GM10248 (cell line): ENCODE measurements around the gene BAHCC1.

Experiments used
- CTCF ChIA-PET: fragments of 300-600 bp; sonication (Branson Sonifier 250); formaldehyde crosslinking; extraction: SDS; loops from one replicate; lab custom pipeline; 2021; ENCODE audit warnings: antibody characterized with exemption; lab: Yijun Ruan, JAX
- POLR2A ChIA-PET: fragments of 350-650 bp; sonication (Branson Sonifier 250); formaldehyde crosslinking; extraction: SDS; loops from one replicate; lab custom pipeline; 2020; ENCODE audit warnings: antibody characterized with exemption; lab: Yijun Ruan, JAX
- DNase-seq: peaks from one replicate; pipeline ENCODE4 v3.0.0; 2012; ENCODE audit errors: extremely low spot score
- TF ChIP-seq, protein P1 (sequence below): IDR thresholded peaks from 2 replicates; pipeline ENCODE4 v1.5.1; 2012; ENCODE audit warnings: mild to moderate bottlenecking, low read depth; ENCODE audit errors: extremely low read depth, missing control alignments, control extremely low read depth

Gene BAHCC1

DNA sequence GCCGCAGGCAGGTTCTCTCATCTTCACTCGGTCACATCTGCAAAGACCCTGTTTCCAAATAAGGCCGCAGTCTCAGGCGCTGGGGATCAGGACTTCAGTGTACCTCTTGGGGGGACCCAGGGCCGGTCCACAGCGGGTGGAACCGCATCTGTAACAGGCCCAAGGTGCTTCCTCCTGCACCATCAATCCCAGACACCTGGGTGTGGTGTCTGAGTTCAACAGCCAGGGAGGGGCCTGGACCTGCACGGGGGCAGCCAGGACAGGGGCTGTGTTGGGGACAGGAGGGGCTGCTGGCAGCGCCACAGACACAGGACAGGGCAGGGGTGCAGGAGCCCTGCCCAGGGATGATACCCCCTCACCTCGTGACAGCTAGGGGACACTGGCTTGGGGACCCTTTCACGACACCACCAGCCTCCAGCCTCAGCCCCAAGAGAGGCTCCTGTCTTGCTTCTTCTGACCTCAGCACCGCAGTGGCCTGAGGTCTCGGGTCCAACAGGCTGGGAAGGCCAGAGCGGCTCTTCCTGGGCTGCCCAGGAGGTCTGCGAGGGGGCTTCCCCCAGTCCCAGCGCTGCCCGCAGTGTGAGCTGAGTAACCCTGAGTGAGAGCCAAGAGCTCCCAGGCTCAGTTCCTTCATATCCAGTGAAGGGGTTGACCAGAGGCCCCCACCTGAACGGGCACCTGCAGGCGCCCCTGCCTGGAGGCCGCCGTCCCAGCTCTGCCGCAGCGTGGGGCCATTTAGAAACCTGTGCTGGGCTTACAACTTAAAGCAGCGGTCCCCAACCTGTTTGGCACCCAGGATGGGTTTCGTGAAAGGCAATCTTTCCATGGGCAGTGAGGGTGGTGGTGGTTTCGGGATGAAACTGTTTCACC lies 30.7 kb upstream of the BAHCC1 start:
- POLR2A ChIA-PET, result no interaction called here
- TF ChIP-seq, protein P1, sequence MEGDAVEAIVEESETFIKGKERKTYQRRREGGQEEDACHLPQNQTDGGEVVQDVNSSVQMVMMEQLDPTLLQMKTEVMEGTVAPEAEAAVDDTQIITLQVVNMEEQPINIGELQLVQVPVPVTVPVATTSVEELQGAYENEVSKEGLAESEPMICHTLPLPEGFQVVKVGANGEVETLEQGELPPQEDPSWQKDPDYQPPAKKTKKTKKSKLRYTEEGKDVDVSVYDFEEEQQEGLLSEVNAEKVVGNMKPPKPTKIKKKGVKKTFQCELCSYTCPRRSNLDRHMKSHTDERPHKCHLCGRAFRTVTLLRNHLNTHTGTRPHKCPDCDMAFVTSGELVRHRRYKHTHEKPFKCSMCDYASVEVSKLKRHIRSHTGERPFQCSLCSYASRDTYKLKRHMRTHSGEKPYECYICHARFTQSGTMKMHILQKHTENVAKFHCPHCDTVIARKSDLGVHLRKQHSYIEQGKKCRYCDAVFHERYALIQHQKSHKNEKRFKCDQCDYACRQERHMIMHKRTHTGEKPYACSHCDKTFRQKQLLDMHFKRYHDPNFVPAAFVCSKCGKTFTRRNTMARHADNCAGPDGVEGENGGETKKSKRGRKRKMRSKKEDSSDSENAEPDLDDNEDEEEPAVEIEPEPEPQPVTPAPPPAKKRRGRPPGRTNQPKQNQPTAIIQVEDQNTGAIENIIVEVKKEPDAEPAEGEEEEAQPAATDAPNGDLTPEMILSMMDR, result no peak
- no peak for DNase-seq
- CTCF ChIA-PET, result interaction anchor here (1.8 kb wide), 1 partner anchor 120 kb away, joined by 4 read pairs; no protein-coding TSS in a partner anchor

- ChIA-PET POLR2A (no interaction called here), CTCF (interaction anchor here (1.8 kb wide), 1 partner anchor 120 kb away, joined by 4 read pairs; no protein-coding TSS in a partner anchor)
- no peak for DNase-seq
- TF ChIP-seq, protein P1, result no peak
Observed at GRCh38 chr17:81365148-81365600, 30.1 kb upstream of the BAHCC1 start.

GRCh38 chr17:81365601-81366585 lies 29.4 kb upstream of the BAHCC1 start:
- POLR2A ChIA-PET, result no interaction called here
- TF ChIP-seq, protein P1, result no peak
- CTCF ChIA-PET, result interaction anchor here (1.8 kb wide), 1 partner anchor 119 kb away, joined by 4 read pairs; no protein-coding TSS in a partner anchor
- DNase-seq, result no peak

GRCh38 chr17:81366648-81367047 lies 28.6 kb upstream of the BAHCC1 start:
- POLR2A ChIA-PET, result no interaction called here
- CTCF ChIA-PET, result no interaction called here
- no peak for DNase-seq
- TF ChIP-seq, protein P1, result no peak

- ChIA-PET CTCF (no interaction called here), POLR2A (no interaction called here)
- no peak for DNase-seq
- TF ChIP-seq, protein P1, result no peak
Observed at GRCh38 chr17:81367171-81367570, 28.1 kb upstream of the BAHCC1 start.
